H1 (cell line): ENCODE data around the gene TSN.

Experiments used
- CBX5 ChIP-seq: fragments of 300-800, 300-1000 bp; sonication (generic); IDR thresholded peaks from 2 replicates; pipeline ENCODE4 v1.7.1; 2016; ENCODE audit warnings: antibody characterized with exemption, low read length, low read depth
- POU5F1 ChIP-seq: IDR thresholded peaks from 2 replicates; pipeline ENCODE4 v1.6.1; 2011; ENCODE audit warnings: low read depth, mild to moderate bottlenecking, low read length, moderate library complexity
- TF ChIP-seq, protein P1 (sequence below), 3 experiments: IDR thresholded peaks; 1 replicate in 2 of 3; 2 replicates in 1 of 3; pipeline versions ENCODE4 v1.5.1 to v1.6.1; 2011; ENCODE audit warnings: low read length in 3 of 3, mild to moderate bottlenecking in 3 of 3, inconsistent platforms in 2 of 3, low read depth in 1 of 3, moderate library complexity in 1 of 3; ENCODE audit not compliant: insufficient read depth in 1 of 3; ENCODE audit errors: control extremely low read depth in 1 of 3

DNA sequence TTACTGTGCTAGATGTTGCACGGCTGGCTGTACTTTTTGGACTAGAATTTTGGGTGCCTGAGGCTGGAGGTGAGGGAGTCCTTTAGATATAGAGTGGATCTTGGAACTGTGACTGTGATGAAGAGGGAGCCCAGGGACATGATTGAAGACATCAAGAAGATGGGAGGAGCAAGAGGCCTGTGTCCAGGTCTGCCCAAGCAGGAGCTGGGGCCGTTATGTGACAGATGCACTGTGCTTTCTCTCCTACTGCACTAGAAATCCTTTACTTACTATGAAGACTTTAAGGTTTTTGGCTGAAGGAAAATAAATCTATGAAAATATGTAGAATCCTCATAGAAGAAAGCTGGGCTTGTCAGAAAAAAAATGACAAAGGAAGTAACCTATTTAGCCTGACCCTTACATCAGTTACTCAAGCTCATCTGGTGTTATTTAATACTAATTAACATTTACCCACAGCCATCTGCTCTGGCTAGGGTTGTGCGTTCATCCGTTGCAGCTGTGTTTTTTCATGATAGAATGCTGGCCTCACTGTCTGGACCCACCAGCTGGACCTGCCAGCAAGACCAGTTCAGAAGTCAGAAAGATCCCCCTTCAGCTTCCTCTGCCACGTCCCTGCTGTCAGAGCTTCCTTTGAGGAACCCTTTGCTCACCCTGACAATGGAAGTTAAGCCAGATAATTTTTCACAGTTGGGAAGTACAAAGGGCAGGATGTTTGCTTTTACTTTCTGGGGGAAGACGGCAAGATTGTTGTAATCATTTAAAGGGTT lies 16.7 kb downstream of the TSN start:
- TF ChIP-seq CBX5 (no peak), POU5F1 (no peak)
- TF ChIP-seq, protein P1, sequence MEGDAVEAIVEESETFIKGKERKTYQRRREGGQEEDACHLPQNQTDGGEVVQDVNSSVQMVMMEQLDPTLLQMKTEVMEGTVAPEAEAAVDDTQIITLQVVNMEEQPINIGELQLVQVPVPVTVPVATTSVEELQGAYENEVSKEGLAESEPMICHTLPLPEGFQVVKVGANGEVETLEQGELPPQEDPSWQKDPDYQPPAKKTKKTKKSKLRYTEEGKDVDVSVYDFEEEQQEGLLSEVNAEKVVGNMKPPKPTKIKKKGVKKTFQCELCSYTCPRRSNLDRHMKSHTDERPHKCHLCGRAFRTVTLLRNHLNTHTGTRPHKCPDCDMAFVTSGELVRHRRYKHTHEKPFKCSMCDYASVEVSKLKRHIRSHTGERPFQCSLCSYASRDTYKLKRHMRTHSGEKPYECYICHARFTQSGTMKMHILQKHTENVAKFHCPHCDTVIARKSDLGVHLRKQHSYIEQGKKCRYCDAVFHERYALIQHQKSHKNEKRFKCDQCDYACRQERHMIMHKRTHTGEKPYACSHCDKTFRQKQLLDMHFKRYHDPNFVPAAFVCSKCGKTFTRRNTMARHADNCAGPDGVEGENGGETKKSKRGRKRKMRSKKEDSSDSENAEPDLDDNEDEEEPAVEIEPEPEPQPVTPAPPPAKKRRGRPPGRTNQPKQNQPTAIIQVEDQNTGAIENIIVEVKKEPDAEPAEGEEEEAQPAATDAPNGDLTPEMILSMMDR (IDR thresholded peaks at IDR 0.05; ENCODE audit: control extremely low read depth in 1 of 3, insufficient read depth in 1 of 3, low read depth in 1 of 3, low read length in 3 of 3) = no peak
